Neuronal stem cell (in vitro differentiated cells): Measurements from ENCODE around the gene HAPSTR1.

Experiments
- DNase-seq: peaks from one replicate; pipeline ENCODE4 v3.0.0-alpha.2; 2013; ENCODE audit warnings: low spot score
- H2AFZ ChIP-seq: one replicate; pipeline ENCODE4 v1.6.1; 2013; ENCODE audit warnings: mild to moderate bottlenecking, low read length, inconsistent platforms
- H2AK5ac ChIP-seq: 2 replicates; pipeline ENCODE4 v1.6.1; 2013; ENCODE audit warnings: low read depth, mild to moderate bottlenecking, inconsistent platforms, low read length, moderate library complexity, mixed read lengths
- H2BK120ac ChIP-seq: 2 replicates; pipeline ENCODE4 v1.6.1; 2013; ENCODE audit warnings: low read depth, mild to moderate bottlenecking, inconsistent platforms, low read length, moderate library complexity, mixed read lengths
- H2BK12ac ChIP-seq: one replicate; pipeline ENCODE4 v1.6.1; 2013; ENCODE audit warnings: low read length, inconsistent platforms
- H2BK15ac ChIP-seq: 2 replicates; pipeline ENCODE4 v1.6.1; 2013; ENCODE audit warnings: mild to moderate bottlenecking, low read length, inconsistent platforms, mixed read lengths
- H2BK5ac ChIP-seq: one replicate; pipeline ENCODE4 v1.6.1; 2013; ENCODE audit warnings: inconsistent platforms, mild to moderate bottlenecking, low read length, moderate library complexity
- H3K14ac ChIP-seq: one replicate; pipeline ENCODE4 v1.6.1; 2013; ENCODE audit warnings: low read length, inconsistent platforms
- H3K18ac ChIP-seq: 2 replicates; pipeline ENCODE4 v1.6.1; 2013; ENCODE audit warnings: low read length, inconsistent platforms
- H3K23ac ChIP-seq: 2 replicates; pipeline ENCODE4 v1.6.1; 2013; ENCODE audit warnings: low read depth, mild to moderate bottlenecking, mixed read lengths, low read length, inconsistent platforms; ENCODE audit not compliant: poor library complexity
- H3K27ac ChIP-seq: replicated peaks from 3 replicates; pipeline ENCODE4 v1.5.1; 2013; ENCODE audit warnings: low read length, inconsistent platforms
- H3K27me3 ChIP-seq, 3 experiments: 2 replicates each; pipeline ENCODE4 v1.6.1; 2013; ENCODE audit warnings: low read length in 3 of 3, mild to moderate bottlenecking in 2 of 3, inconsistent platforms in 1 of 3, low read depth in 1 of 3, mixed read lengths in 1 of 3, moderate library complexity in 1 of 3; ENCODE audit not compliant: control insufficient read depth in 3 of 3, insufficient read depth in 3 of 3
- H3K36me3 ChIP-seq, 2 donors: replicated peaks in 1 of 2; 2 replicates each; pipeline ENCODE4 v1.6.1; 2013; ENCODE audit warnings: low read length in 2 of 2; ENCODE audit not compliant: control insufficient read depth in 2 of 2, insufficient read depth in 2 of 2
- H3K4ac ChIP-seq: 2 replicates; pipeline ENCODE4 v1.6.1; 2013; ENCODE audit warnings: inconsistent platforms, mild to moderate bottlenecking, low read length, moderate library complexity
- H3K4me1 ChIP-seq, 2 donors: 1 replicate in 1 of 2; 2 replicates in 1 of 2; pipeline ENCODE4 v1.6.1; 2013; ENCODE audit warnings: low read length in 2 of 2, low read depth in 1 of 2; ENCODE audit not compliant: control insufficient read depth in 2 of 2, insufficient read depth in 1 of 2
- H3K4me2 ChIP-seq: one replicate; pipeline ENCODE4 v1.6.1; 2013; ENCODE audit warnings: mild to moderate bottlenecking, low read length, inconsistent platforms; ENCODE audit not compliant: insufficient read depth, poor library complexity, severe bottlenecking
- H3K4me3 ChIP-seq, 2 donors: 2 replicates each; pipeline ENCODE4 v1.5.1; 2013; ENCODE audit warnings: low read length in 2 of 2, mild to moderate bottlenecking in 2 of 2, inconsistent platforms in 1 of 2, moderate library complexity in 1 of 2
- H3K79me1 ChIP-seq: one replicate; pipeline ENCODE4 v1.6.1; 2013; ENCODE audit warnings: low read depth, mild to moderate bottlenecking, inconsistent platforms, low read length, moderate library complexity
- H3K9ac ChIP-seq: one replicate; pipeline ENCODE4 v1.6.1; 2013; ENCODE audit warnings: mild to moderate bottlenecking, low read depth, low read length, inconsistent platforms; ENCODE audit not compliant: poor library complexity
- H3K9me3 ChIP-seq, 2 donors: replicated peaks in 1 of 2; 2 replicates each; pipeline versions ENCODE3 to v1.6.1; 2013; ENCODE audit warnings: low read length in 2 of 2, mild to moderate bottlenecking in 2 of 2, inconsistent platforms in 1 of 2, low read depth in 1 of 2, mixed read lengths in 1 of 2, moderate library complexity in 1 of 2; ENCODE audit not compliant: control insufficient read depth in 2 of 2, insufficient read depth in 1 of 2
- H4K8ac ChIP-seq: one replicate; pipeline ENCODE4 v1.6.1; 2013; ENCODE audit warnings: low read depth, mild to moderate bottlenecking, inconsistent platforms, low read length, moderate library complexity
- H4K91ac ChIP-seq: one replicate; pipeline ENCODE4 v1.6.1; 2013; ENCODE audit warnings: low read length, low read depth, mild to moderate bottlenecking, inconsistent platforms; ENCODE audit not compliant: poor library complexity
- WGBS, 2 donors: extraction: QIAGEN DNeasy Blood & Tissue Kit; methylation state at CpG; one replicate each; pipeline ENCODE4 v1.1.7; 2013; ENCODE audit warnings: missing lambda C conversion rate in 2 of 2, mixed read lengths in 1 of 2; ENCODE audit not compliant: insufficient read length in 2 of 2, insufficient replicate concordance in 1 of 2; ENCODE audit errors: extremely low coverage in 2 of 2; 5-methylcytosine and 5-hydroxymethylcytosine counted together

HAPSTR1 gene

GRCh38 chr16:9103546-9103945 is 12.1 kb downstream of the HAPSTR1 start:
- H4K8ac ChIP-seq: no peak overlapping the region
- WGBS, 2 donors: no CpG with 5 or more reads among the region's 3 CpGs

DNA sequence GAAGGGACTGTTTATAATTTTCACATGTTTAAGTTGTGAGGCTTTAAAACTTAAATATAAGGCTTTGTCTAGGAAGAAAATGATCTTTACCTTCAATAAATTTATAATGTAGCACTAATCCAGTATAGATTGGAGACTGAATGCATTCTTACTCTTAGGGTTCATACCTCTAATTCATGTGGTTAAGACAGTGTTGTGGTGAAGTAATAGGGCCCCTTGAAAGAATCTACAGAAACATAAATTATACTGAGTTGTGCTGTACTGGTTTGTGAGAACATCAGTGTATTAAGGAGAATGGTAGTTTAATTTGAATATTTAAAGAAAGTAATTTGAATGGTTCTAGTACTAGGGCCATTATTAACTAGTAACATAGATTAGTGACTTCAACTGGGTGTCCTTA is 13.7 kb downstream of the HAPSTR1 start:
- no peak overlapping the region for H2AFZ ChIP-seq
- H4K8ac ChIP-seq: no peak overlapping the region
- no peak overlapping the region for H4K91ac ChIP-seq
- no peak overlapping the region for H3K27ac ChIP-seq
- no peak overlapping the region for H3K9ac ChIP-seq
- no peak overlapping the region for H3K18ac ChIP-seq
- no peak overlapping the region for H2BK12ac ChIP-seq
- DNase-seq: no peak
- H3K14ac ChIP-seq: no peak overlapping the region
- H3K4ac ChIP-seq: no peak overlapping the region
- H3K27me3 ChIP-seq: no peaks in the 10 kb centered on the region
- no peak overlapping the region for H2AK5ac ChIP-seq
- no peak overlapping the region for H3K23ac ChIP-seq
- no peak overlapping the region for H2BK120ac ChIP-seq
- peaks cover 2% of the 10 kb centered on the region for H3K79me1 ChIP-seq
- H3K4me1 ChIP-seq: peaks cover 0 to 9% of the 10 kb centered on the region in 2 donors
- H2BK15ac ChIP-seq: no peak overlapping the region
- peaks cover 0 to 1% of the 10 kb centered on the region in 2 donors for H3K9me3 ChIP-seq
- H3K4me2 ChIP-seq: no peak overlapping the region
- no peak overlapping the region for H3K4me3 ChIP-seq
- H2BK5ac ChIP-seq: no peak overlapping the region
- peaks cover 25 to 100% of the 10 kb centered on the region in 2 donors for H3K36me3 ChIP-seq

More at GRCh38 chr16:9103546-9103945, 12.1 kb downstream of the HAPSTR1 start:
- no peak overlapping the region for H3K9ac ChIP-seq
- no peak overlapping the region for H2AK5ac ChIP-seq
- no peak overlapping the region for H3K4me3 ChIP-seq
- no peak overlapping the region for H2AFZ ChIP-seq
- no peak overlapping the region for H3K23ac ChIP-seq
- peaks cover 0 to 3% of the 10 kb centered on the region in 2 donors for H3K4me1 ChIP-seq
- H3K4me2 ChIP-seq: no peak overlapping the region
- no peak overlapping the region for H4K91ac ChIP-seq
- peaks cover 0 to 1% of the 10 kb centered on the region in 2 donors for H3K9me3 ChIP-seq
- no peak for DNase-seq
- no peaks in the 10 kb centered on the region for H3K27me3 ChIP-seq
- H2BK5ac ChIP-seq: no peak overlapping the region
- no peak overlapping the region for H2BK12ac ChIP-seq
- peaks cover 2% of the 10 kb centered on the region for H3K79me1 ChIP-seq
- no peak overlapping the region for H2BK120ac ChIP-seq
- H3K18ac ChIP-seq: no peak overlapping the region
- no peak overlapping the region for H3K14ac ChIP-seq
- no peak overlapping the region for H2BK15ac ChIP-seq
- no peak overlapping the region for H3K4ac ChIP-seq
- H3K36me3 ChIP-seq: peaks cover 25 to 100% of the 10 kb centered on the region in 2 donors
- H3K27ac ChIP-seq: no peak overlapping the region

DNA sequence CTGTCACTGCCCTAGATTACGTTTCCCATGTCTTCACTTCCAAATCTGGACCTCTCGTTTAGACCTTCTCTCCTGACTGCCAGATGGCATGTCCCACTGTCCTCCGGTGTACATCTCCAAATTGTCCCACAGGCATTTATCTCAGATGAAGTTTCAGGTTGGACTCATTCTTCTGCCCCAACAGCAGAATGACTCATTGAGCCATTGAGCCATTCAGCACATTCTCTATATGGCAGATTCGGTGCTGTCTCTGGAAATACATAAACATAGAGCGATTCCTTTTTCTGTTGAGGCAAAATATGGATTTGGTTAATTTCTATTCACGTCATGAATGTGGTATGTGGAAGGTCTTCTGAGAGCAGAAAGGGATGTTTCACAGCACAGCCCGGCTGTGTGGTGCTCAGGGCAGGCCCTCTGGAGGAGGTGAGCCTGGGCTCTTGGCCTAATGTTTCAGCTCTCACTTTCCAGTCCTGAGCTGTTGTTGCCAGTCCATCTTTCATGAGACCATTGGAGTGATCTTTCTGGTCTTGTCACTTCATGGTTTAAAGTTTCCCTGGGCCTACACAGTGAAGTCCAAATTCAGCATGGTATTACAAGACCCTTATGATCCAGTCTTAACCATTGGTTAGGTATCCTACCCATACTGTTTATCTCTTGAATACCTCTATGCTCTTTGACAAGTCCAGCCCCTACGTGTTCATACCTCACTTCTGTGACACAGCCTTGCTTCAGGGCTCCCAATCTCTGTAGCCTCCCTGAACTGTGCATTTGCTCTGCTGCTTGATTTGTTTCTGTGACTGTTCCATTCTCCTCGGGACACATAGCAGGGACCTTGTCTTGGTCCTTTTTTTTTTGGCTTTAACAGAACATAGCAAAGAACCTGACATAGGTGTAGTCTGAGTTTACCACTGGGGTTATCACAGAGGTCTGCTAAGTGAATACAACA is 15.9 kb downstream of the HAPSTR1 start:
- H3K18ac ChIP-seq: no peak overlapping the region
- no peak overlapping the region for H3K4ac ChIP-seq
- no peak overlapping the region for H2BK5ac ChIP-seq
- no peak overlapping the region for H3K9ac ChIP-seq
- H3K23ac ChIP-seq: no peak overlapping the region
- H2AK5ac ChIP-seq: no peak overlapping the region
- H2BK12ac ChIP-seq: no peak overlapping the region
- DNase-seq: no peak
- H3K14ac ChIP-seq: no peak overlapping the region
- no peak overlapping the region for H4K8ac ChIP-seq
- peaks cover 2% of the 10 kb centered on the region for H3K79me1 ChIP-seq
- H2AFZ ChIP-seq: no peak overlapping the region
- H3K9me3 ChIP-seq: peaks cover 0 to 1% of the 10 kb centered on the region in 2 donors
- H3K4me3 ChIP-seq: no peak overlapping the region
- H3K4me1 ChIP-seq: peaks cover 0 to 10% of the 10 kb centered on the region in 2 donors
- H4K91ac ChIP-seq: no peak overlapping the region
- H3K27me3 ChIP-seq: no peaks in the 10 kb centered on the region
- no peak overlapping the region for H3K27ac ChIP-seq
- no peak overlapping the region for H3K4me2 ChIP-seq
- WGBS, 2 donors: no CpG with 5 or more reads among the region's 9 CpGs
- no peak overlapping the region for H2BK120ac ChIP-seq
- peaks cover 25 to 98% of the 10 kb centered on the region in 2 donors for H3K36me3 ChIP-seq
- H2BK15ac ChIP-seq: no peak overlapping the region

DNA sequence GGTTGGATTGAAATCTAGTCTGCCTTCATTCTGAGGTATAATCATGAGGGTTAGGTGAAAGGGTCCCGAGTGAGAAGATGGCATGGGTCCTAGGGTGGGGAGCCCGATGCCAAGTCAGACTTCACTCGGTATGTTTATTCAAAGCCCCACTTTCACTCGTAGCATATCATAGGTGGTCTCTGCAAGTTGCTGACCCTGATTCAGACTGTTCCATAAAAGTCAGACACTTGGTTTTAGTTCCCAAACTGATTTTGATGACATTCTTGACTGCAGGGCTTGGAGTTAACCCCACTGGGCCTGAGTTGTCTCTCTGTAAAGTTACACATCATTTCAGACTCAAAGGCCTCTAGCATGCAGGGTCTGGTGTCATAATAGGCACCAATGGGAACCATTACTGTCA is 17.8 kb downstream of the HAPSTR1 start:
- Histone ChIP-seq H3K18ac (no peak overlapping the region), H3K79me1 (peaks cover 2% of the 10 kb centered on the region), H3K9ac (no peak overlapping the region), H3K4me1 (peaks cover 0 to 10% of the 10 kb centered on the region in 2 donors), H3K27me3 (no peaks in the 10 kb centered on the region), H2BK120ac (no peak overlapping the region), H3K4me3 (no peak overlapping the region), H4K91ac (no peak overlapping the region), H2BK12ac (no peak overlapping the region), H3K27ac (no peak overlapping the region), H2BK15ac (no peak overlapping the region), H3K4me2 (no peak overlapping the region), H2AFZ (no peak overlapping the region), H3K23ac (no peak overlapping the region), H3K14ac (no peak overlapping the region), H3K9me3 (no peaks in the 10 kb centered on the region), H2AK5ac (no peak overlapping the region), H3K4ac (no peak overlapping the region), H2BK5ac (no peak overlapping the region), H3K36me3 (peaks cover 17 to 98% of the 10 kb centered on the region in 2 donors), H4K8ac (no peak overlapping the region)
- no peak for DNase-seq
- WGBS, 2 donors: no CpG with 5 or more reads among the region's 4 CpGs
